A673 (cell line): ENCODE data around the gene NAA30.

Experiments
- CTCF ChIP-seq: fragments of 300-800, 200-600 bp; sonication (generic); conservative IDR thresholded peaks from 2 replicates; pipeline ENCODE4 v1.5.1; 2017; ENCODE audit warnings: low read depth, mild to moderate bottlenecking, antibody characterized with exemption, low read length, moderate library complexity, mixed read lengths
- EZH2 ChIP-seq: fragments of 200-600 bp; sonication (generic); IDR thresholded peaks from 2 replicates; pipeline ENCODE4 v1.6.1; 2017; ENCODE audit warnings: borderline replicate concordance, low read depth, mild to moderate bottlenecking, mixed read lengths, antibody characterized with exemption, low read length; ENCODE audit not compliant: poor library complexity, severe bottlenecking

GRCh38 chr14:57417228-57417627 is 26.8 kb downstream of the NAA30 start:
- TF ChIP-seq EZH2 (no peak), CTCF (no peak)
